Stomach (tissue), 4 donors: ENCODE measurements around the gene DNAJC16.

Source experiments
- CTCF ChIP-seq, 7 experiments: fragments of 450-650 bp in 4 of 7; fragments of 200-600 bp in 3 of 7; sonication (generic) in 3 of 7; IDR thresholded peaks; one replicate each; pipeline ENCODE4 v1.5.1; 2016 to 2019; ENCODE audit warnings: antibody characterized with exemption in 7 of 7, control low read depth in 2 of 7, mild to moderate bottlenecking in 1 of 7
- EP300 ChIP-seq: sonication (generic); formaldehyde crosslinking; IDR thresholded peaks from one replicate; pipeline ENCODE4 v1.6.1; 2017; ENCODE audit warnings: antibody characterized with exemption

DNA sequence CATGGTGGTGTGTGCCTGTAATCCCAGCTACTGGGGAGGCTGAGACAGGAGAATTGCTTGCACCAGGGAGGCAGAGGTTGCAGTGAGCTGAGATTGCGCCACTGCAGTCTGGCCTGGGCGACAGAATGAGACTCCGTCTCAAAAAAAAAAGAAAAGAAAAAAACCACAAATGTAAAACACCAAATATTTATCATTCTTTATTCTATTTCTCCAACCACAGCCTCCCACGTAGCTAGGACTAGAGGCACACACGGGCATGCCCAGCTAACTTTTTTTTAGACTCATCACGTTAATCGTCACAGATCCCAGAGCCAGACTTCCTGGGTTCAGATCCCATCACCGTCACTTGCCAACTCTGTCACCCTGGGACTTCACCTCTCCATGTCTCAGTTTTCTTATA, 13.5 kb downstream of the DNAJC16 start:
- TF ChIP-seq CTCF (IDR thresholded peaks at IDR 0.05) (no peak), EP300 (no peak)
